SJCRH30 (cell line): ENCODE results near the gene HCN1. TPM values are rescaled to one million over a fixed set of nuclear protein-coding genes. Genes with fewer than 3 reads are reported as not detected.
"Not testable (repeated sequence)": the region's sequence is repeated elsewhere in the genome, so short reads cannot be mapped to it uniquely, and the experiment has no call there.

Source experiments
- DNase-seq, 2 experiments: peaks; one replicate each; pipeline ENCODE4 v3.0.0-alpha.2; 2015 to 2020
- H3K27ac ChIP-seq: fragments of 250-450 bp; sonication (Bioruptor Pico); 2 replicates; pipeline ENCODE4 v1.5.1; 2020; ENCODE audit warnings: mild to moderate bottlenecking, moderate library complexity
- H3K27me3 ChIP-seq: fragments of 250-450 bp; sonication (Bioruptor Pico); 2 replicates; pipeline ENCODE4 v1.5.1; 2020; ENCODE audit warnings: mild to moderate bottlenecking, moderate library complexity
- H3K36me3 ChIP-seq: fragments of 250-450 bp; sonication (Bioruptor Pico); 2 replicates; pipeline ENCODE4 v1.5.1; 2020; ENCODE audit warnings: mild to moderate bottlenecking, moderate library complexity
- H3K4me1 ChIP-seq: fragments of 250-450 bp; sonication (Bioruptor Pico); 2 replicates; pipeline ENCODE4 v1.5.1; 2020; ENCODE audit warnings: mild to moderate bottlenecking, moderate library complexity
- H3K4me3 ChIP-seq: fragments of 250-450 bp; sonication (Bioruptor Pico); 2 replicates; pipeline ENCODE4 v1.5.1; 2020; ENCODE audit warnings: mild to moderate bottlenecking, moderate library complexity
- H3K9me3 ChIP-seq: fragments of 250-450 bp; sonication (Bioruptor Pico); replicated peaks from 2 replicates; pipeline ENCODE4 v1.5.1; 2020; ENCODE audit warnings: mild to moderate bottlenecking, moderate library complexity
- total RNA-seq: library from RNA; depleted of rRNA; stranded (reverse); fragments of >200 nt; shearing (Covaris generic); gene quantifications from 2 replicates; pipeline ENCODE4 v1.2.3, GENCODE V29; 2014

Gene HCN1
- total RNA-seq, 1 experiment from 2014 or later: under 0.01 TPM

DNA sequence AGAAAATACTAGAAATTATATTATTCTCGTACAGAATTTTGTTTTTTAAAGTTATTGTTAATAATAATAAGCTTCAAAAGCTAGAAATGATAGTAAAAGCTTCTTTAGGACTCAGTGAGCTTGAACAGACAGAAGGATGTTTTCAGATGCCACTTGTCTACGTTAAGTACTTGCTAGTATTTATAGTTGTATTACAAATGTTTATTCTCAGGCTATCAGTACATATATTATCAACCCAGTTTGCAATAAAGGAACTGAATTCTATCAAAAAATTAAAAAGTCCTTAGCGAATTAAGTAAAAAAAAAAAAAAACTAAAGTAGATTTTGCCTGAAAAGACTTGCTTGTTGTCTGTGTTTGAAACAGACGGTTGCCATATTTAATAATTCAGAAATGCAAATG lies 23.9 kb downstream of the HCN1 start:
- no peak for DNase-seq
- Histone ChIP-seq H3K27ac (no peak overlapping the region), H3K36me3 (no peaks in the 10 kb centered on the region), H3K9me3 (no peaks in the 10 kb centered on the region), H3K27me3 (no peaks in the 10 kb centered on the region), H3K4me1 (no peaks in the 10 kb centered on the region), H3K4me3 (no peak overlapping the region)

GRCh38 chr5:45648744-45649143 lies 47.4 kb downstream of the HCN1 start:
- Histone ChIP-seq H3K9me3 (no peaks in the 10 kb centered on the region), H3K36me3 (no peaks in the 10 kb centered on the region), H3K27me3 (no peaks in the 10 kb centered on the region), H3K4me3 (no peak overlapping the region), H3K27ac (no peak overlapping the region), H3K4me1 (no peaks in the 10 kb centered on the region)
- no peak for DNase-seq

DNA sequence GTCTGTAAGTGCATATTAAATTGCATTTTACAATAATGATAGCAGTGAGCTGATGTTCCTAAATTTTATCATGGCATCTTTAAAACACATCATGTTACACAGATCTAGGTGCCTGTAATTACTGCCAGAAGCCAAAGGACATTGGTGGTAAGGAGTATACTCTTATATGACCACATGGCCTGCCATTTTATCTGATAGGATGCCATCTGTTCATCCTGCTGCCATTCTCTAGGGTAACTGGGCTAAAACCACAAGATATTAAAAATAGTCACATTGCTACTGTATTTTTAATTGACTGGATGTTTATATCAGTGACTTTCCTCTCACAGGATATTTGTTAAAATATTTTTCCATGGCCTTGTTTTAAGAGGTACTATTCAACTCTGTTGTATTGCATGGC lies 53.1 kb downstream of the HCN1 start:
- Histone ChIP-seq H3K4me1 (no peaks in the 10 kb centered on the region), H3K27me3 (no peaks in the 10 kb centered on the region), H3K36me3 (no peaks in the 10 kb centered on the region), H3K27ac (no peak overlapping the region), H3K4me3 (no peak overlapping the region), H3K9me3 (no peaks in the 10 kb centered on the region)
- no peak for DNase-seq

GRCh38 chr5:45642370-45642769 lies 53.8 kb downstream of the HCN1 start:
- Histone ChIP-seq H3K4me3 (no peak overlapping the region), H3K27ac (no peak overlapping the region)
- DNase-seq: no peak

GRCh38 chr5:45639040-45639439 lies 57.1 kb downstream of the HCN1 start:
- no peaks in the 10 kb centered on the region for H3K4me1 ChIP-seq
- no peaks in the 10 kb centered on the region for H3K9me3 ChIP-seq
- peak in 1 of 2 experiments; percentile 10 for DNase-seq
- no peak overlapping the region for H3K4me3 ChIP-seq
- no peaks in the 10 kb centered on the region for H3K36me3 ChIP-seq
- H3K27me3 ChIP-seq: no peaks in the 10 kb centered on the region; the same call in none of the 2 replicates
- no peak overlapping the region for H3K27ac ChIP-seq

More at GRCh38 chr5:45642370-45642769, 53.8 kb downstream of the HCN1 start:
- Histone ChIP-seq H3K27me3 (no peaks in the 10 kb centered on the region; the same call in 1 of the 2 replicates), H3K36me3 (no peaks in the 10 kb centered on the region), H3K4me1 (no peaks in the 10 kb centered on the region), H3K9me3 (no peaks in the 10 kb centered on the region)

- no peak overlapping the region for H3K27ac ChIP-seq
- H3K4me3 ChIP-seq: no peak overlapping the region
- H3K36me3 ChIP-seq: no peaks in the 10 kb centered on the region
- no peak for DNase-seq
- no peaks in the 10 kb centered on the region for H3K4me1 ChIP-seq
- H3K27me3 ChIP-seq: no peaks in the 10 kb centered on the region
- H3K9me3 ChIP-seq: no peaks in the 10 kb centered on the region
These were observed 69.0 kb downstream of the HCN1 start for GRCh38 chr5:45627076-45627656.

DNA sequence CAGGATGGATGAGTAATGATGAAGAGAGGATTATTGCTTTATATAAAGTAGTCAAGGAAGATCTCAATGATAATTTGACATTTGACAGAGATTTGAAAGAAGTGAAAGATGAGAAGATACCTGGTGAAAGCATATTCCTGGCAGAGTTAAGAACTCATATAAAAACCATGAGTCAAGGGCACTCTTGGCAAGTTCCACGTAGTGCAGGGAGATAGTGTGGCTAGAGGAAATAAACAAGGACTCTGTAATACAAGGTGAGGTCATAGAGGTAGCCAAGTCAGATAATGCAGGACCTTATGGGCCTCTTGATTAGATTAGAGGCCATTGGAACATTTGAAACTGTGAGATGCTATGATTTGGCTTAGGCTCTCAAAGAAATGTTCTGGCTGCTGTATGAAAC lies 72.3 kb downstream of the HCN1 start:
- H3K4me3 ChIP-seq: no peak overlapping the region
- no peaks in the 10 kb centered on the region for H3K36me3 ChIP-seq
- no peak for DNase-seq
- no peaks in the 10 kb centered on the region for H3K9me3 ChIP-seq
- no peak overlapping the region for H3K27ac ChIP-seq
- no peaks in the 10 kb centered on the region; the same call in 1 of the 2 replicates for H3K27me3 ChIP-seq
- no peaks in the 10 kb centered on the region for H3K4me1 ChIP-seq

DNA sequence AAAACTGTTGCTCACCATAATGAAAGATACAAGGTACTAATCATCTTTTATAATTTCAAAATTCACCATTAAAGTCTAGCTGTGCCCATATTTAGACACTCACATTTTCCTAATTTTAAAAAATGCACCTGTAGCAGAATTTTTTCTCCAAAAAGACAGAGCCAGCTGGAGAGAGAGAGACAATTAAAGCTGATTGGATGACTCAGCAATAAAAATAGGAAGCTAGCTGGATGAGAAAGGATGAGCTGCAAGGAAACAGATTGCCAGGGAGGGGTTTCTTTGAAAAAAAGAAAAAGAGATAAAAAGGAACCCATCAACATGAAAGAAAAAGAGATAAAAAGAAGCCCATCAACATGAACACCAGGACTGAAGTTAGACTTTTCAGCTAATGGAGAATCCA lies 73.8 kb downstream of the HCN1 start:
- Histone ChIP-seq H3K27ac (no peak overlapping the region), H3K9me3 (no peaks in the 10 kb centered on the region), H3K4me1 (no peaks in the 10 kb centered on the region), H3K4me3 (no peak overlapping the region), H3K36me3 (no peaks in the 10 kb centered on the region), H3K27me3 (no peaks in the 10 kb centered on the region; the same call in 1 of the 2 replicates)
- no peak for DNase-seq

- H3K4me3 ChIP-seq: no peak overlapping the region
- no peaks in the 10 kb centered on the region; the same call in 1 of the 2 replicates for H3K27me3 ChIP-seq
- H3K36me3 ChIP-seq: no peaks in the 10 kb centered on the region
- H3K27ac ChIP-seq: no peak overlapping the region
- DNase-seq: no peak
- no peaks in the 10 kb centered on the region for H3K9me3 ChIP-seq
- no peaks in the 10 kb centered on the region for H3K4me1 ChIP-seq
These were observed 78.2 kb downstream of the HCN1 start for GRCh38 chr5:45617859-45618416.

GRCh38 chr5:45609661-45610060 lies 86.5 kb downstream of the HCN1 start:
- Histone ChIP-seq H3K4me3 (no peak overlapping the region), H3K27ac (no peak overlapping the region), H3K36me3 (no peaks in the 10 kb centered on the region), H3K9me3 (no peaks in the 10 kb centered on the region), H3K4me1 (no peaks in the 10 kb centered on the region; the same call in 1 of the 2 replicates), H3K27me3 (no peaks in the 10 kb centered on the region)
- no peak for DNase-seq

GRCh38 chr5:45604092-45604491 lies 92.1 kb downstream of the HCN1 start:
- H3K4me3 ChIP-seq: no peak overlapping the region
- no peak for DNase-seq
- no peaks in the 10 kb centered on the region; the same call in 1 of the 2 replicates for H3K9me3 ChIP-seq
- no peak overlapping the region for H3K27ac ChIP-seq
- no peaks in the 10 kb centered on the region for H3K36me3 ChIP-seq
- H3K27me3 ChIP-seq: no peaks in the 10 kb centered on the region
- H3K4me1 ChIP-seq: no peaks in the 10 kb centered on the region; the same call in 1 of the 2 replicates

DNA sequence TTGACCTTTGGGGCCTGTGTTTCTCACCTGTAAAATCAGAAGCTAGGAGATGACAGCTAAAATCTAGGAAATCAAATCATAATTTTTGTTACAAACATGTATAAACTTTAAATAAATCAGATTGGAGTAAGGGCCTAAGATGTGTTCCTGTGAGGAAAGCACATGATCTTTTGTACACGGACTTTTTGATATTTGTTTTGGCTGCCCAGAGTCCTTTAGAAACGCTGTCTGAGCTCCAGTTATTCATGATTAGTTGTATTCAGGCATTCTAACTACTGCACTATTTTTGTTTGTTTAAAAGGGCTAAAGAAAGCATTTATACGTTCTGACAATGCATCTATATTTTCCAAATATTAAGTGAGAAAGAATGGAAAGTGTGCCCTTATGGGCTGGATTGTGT lies 94.8 kb downstream of the HCN1 start:
- H3K4me3 ChIP-seq: no peak overlapping the region
- H3K27me3 ChIP-seq: no peaks in the 10 kb centered on the region
- H3K36me3 ChIP-seq: no peaks in the 10 kb centered on the region
- no peak for DNase-seq
- H3K27ac ChIP-seq: no peak overlapping the region
- H3K9me3 ChIP-seq: no peaks in the 10 kb centered on the region; the same call in 1 of the 2 replicates
- no peaks in the 10 kb centered on the region; the same call in 1 of the 2 replicates for H3K4me1 ChIP-seq

DNA sequence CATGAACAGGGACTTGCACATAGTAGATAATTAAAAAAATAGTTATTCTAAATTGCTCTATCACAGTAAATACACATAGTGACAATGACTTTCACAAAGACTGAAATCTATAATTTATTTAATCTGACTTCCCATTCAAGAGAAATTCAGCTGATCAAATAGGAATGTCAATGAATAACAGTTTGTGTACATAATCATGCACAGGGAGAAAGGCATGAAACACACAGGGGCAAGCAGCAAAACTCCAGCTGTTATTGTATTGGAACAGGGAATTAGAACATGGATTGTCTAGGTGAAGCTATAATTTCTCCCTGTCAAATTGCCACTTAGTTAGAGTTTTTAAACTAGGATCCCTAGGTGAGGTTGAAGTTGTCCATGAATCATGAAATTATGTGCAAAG lies 99.9 kb downstream of the HCN1 start:
- DNase-seq: no peak
- H3K9me3 ChIP-seq: no peaks in the 10 kb centered on the region; the same call in 1 of the 2 replicates
- H3K27ac ChIP-seq: no peak overlapping the region
- H3K36me3 ChIP-seq: no peaks in the 10 kb centered on the region
- H3K27me3 ChIP-seq: no peaks in the 10 kb centered on the region
- H3K4me3 ChIP-seq: no peak overlapping the region
- H3K4me1 ChIP-seq: no peaks in the 10 kb centered on the region

DNA sequence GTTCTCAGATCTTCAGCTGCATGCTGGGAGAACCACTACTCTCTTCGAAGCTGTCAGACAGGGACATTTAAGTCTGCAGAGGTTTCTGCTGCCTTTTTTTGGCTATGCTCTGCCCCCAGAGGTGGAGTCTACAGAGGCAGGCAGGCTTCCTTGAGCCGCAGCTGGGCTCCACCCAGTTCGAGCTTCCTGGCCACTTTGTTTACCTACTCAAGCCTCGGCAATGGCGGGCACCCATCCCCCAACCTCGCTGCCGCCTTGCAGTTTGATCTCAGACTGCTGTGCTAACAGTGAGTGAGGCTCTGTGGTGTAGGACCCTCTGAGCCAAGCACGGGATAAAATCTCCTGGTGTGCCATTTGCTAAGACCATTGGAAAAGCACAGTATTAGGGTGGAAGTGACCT lies 110.2 kb downstream of the HCN1 start:
- DNase-seq, H3K36me3 ChIP-seq, H3K9me3 ChIP-seq, H3K27me3 ChIP-seq, H3K27ac ChIP-seq, H3K4me1 ChIP-seq, H3K4me3 ChIP-seq: not testable (repeated sequence)

DNA sequence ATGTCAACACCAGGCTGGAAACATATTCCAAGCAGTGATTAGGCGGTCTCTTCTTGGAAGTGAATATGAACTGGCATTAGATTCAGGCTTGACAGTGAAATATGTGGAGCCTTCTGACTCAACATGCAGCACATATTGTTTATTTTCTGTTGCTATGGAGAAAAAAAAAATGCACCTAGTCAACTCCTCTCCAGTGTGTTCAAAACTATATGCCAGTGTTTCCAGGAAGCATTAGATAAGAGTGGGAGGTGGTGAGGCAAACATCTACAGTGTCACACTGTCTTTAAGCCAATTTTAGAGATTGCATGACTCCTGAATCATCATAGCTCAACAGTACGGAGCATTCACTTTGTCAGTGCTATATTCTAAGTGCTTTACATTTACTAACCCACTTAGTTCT lies 117.9 kb downstream of the HCN1 start:
- no peak overlapping the region for H3K27ac ChIP-seq
- no peaks in the 10 kb centered on the region for H3K9me3 ChIP-seq
- H3K27me3 ChIP-seq: no peaks in the 10 kb centered on the region
- no peaks in the 10 kb centered on the region for H3K4me1 ChIP-seq
- H3K4me3 ChIP-seq: no peak overlapping the region
- no peak for DNase-seq
- no peaks in the 10 kb centered on the region for H3K36me3 ChIP-seq

DNA sequence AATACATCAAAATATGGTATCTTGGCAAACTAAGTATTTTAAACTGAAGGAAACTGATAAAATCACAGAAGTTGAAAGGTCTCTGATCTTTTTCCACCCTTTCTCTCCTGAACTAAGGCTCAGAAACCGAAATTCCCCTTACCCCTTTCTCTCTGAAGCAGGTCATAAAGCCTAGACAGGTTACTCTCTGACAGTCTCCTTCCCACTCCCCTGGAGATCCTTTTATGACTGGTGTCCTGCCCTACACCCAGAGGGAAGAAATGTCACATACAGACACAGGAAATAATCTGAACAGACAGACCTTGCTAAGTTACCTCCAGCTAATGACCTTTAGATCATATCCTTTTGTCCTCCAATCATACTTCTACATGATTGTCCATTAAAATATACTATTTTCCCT lies 127.4 kb downstream of the HCN1 start:
- H3K36me3 ChIP-seq: no peaks in the 10 kb centered on the region
- no peaks in the 10 kb centered on the region for H3K27me3 ChIP-seq
- no peak for DNase-seq
- H3K4me3 ChIP-seq: no peak overlapping the region
- no peaks in the 10 kb centered on the region for H3K4me1 ChIP-seq
- no peak overlapping the region for H3K27ac ChIP-seq
- no peaks in the 10 kb centered on the region for H3K9me3 ChIP-seq
